Thyroid gland (tissue), 4 donors: Measurements from ENCODE around the gene PLB1.

Source experiments
- CTCF ChIP-seq, 6 experiments: fragments of 200-600 bp in 3 of 6; fragments of 450-650 bp in 3 of 6; sonication (generic) in 3 of 6; IDR thresholded peaks; one replicate each; pipeline ENCODE4 v1.5.1; 2016 to 2019; ENCODE audit warnings: antibody characterized with exemption in 6 of 6, mild to moderate bottlenecking in 2 of 6, inconsistent platforms in 1 of 6, moderate library complexity in 1 of 6
- POLR2A ChIP-seq, 2 donors: fragments of 450-650 bp; IDR thresholded peaks; one replicate each; pipeline ENCODE4 v1.6.1; 2017; ENCODE audit warnings: antibody characterized with exemption in 2 of 2, mild to moderate bottlenecking in 2 of 2, moderate library complexity in 1 of 2

- no peak for TF ChIP-seq CTCF (IDR thresholded peaks at IDR 0.05)
- TF ChIP-seq POLR2A (IDR thresholded peaks at IDR 0.05): no peak
Measured at GRCh38 chr2:28650266-28650584, 154.4 kb downstream of the PLB1 start.
